Measurements from ENCODE around the gene IFNGR2. TPM values are rescaled to one million over a fixed set of nuclear protein-coding genes. Genes with fewer than 3 reads are reported as not detected.

The IFNGR2 gene
- total and polyA plus RNA-seq, 2 donors (not counting 3 experiments of a cell fraction or from before 2014, with no cell fraction given): 44.2 to 46.1 TPM

DNA sequence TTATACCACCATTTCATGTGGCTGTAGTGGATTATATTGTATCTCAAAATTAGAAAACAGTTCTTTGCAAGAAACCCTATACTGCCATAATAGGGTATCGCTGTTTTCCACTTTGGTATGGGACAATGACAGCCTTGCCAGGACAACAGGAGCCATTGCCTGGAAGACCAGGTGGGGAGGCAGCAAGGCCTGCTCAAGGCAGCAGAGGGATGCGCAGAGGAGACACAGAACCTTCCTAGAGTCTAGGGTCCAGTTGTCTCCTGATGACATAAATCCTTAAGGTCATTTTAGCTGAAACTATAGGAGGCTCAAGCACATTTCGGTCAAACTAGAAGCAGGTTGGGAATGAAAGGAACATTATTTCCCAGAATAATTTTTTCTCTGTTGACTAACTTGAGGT, 27.6 kb downstream of the IFNGR2 start:
- H3K9me3 ChIP-seq (replicated peaks; ENCODE audit: control insufficient read depth, insufficient read depth, low read length): no peaks in the 10 kb centered on the region
- no peaks in the 10 kb centered on the region for H4K20me1 ChIP-seq (replicated peaks; ENCODE audit: control insufficient read depth, extremely low read depth, insufficient read depth, low read length)
- peaks cover 24% of the 10 kb centered on the region for H3K4me1 ChIP-seq (ENCODE audit: control insufficient read depth, extremely low read depth, insufficient read depth, low read length)
- H3K27me3 ChIP-seq (ENCODE audit: control insufficient read depth in 2 of 2, insufficient read depth in 2 of 2, low read length in 2 of 2): no peaks in the 10 kb centered on the region
- dilution Hi-C loops (cut with MboI; ENCODE audit: extremely low pct_ligation_motif_present, low sequenced_read_pairs): no loop called here
- H3K4me2 ChIP-seq (ENCODE audit: insufficient read depth, low read length): no peak overlapping the region
- DNase-seq (ENCODE audit: low read depth, low spot score) (no peak), FAIRE-seq (no peak)
- BruUV-seq (replicated peaks): no TSS peak
- ChIA-PET POLR2A (no interaction called here), CTCF (interaction anchor here (1.0 to 1.1 kb wide), 2 partner anchors 14 to 69 kb away, joined by 3 read pairs; no protein-coding TSS in a partner anchor)
- H2AFZ ChIP-seq (ENCODE audit: low read depth, low read length): no peak overlapping the region
- no peaks in the 10 kb centered on the region for H3K9me1 ChIP-seq (replicated peaks; ENCODE audit: control insufficient read depth, extremely low read depth, insufficient read depth, low read length)
- no peak overlapping the region for H3K4me3 ChIP-seq (replicated peaks in 1 of 3; ENCODE audit: insufficient read depth in 1 of 3, low read depth in 1 of 3, low read length in 3 of 3)
- H3K36me3 ChIP-seq (ENCODE audit: control insufficient read depth in 2 of 2, extremely low read depth in 1 of 2, insufficient read depth in 2 of 2, low read length in 2 of 2): peaks cover 8 to 36% of the 10 kb centered on the region in 2 experiments
- H3K27ac ChIP-seq (ENCODE audit: insufficient read depth, low read depth, low read length): no peak overlapping the region
- TF ChIP-seq JUN (IDR thresholded peaks at IDR 0.05; ENCODE audit: borderline replicate concordance, insufficient read depth, insufficient read length, low read depth) (no peak), POLR2AphosphoS5 (IDR thresholded peaks at IDR 0.05; ENCODE audit: insufficient read depth, low read depth, low read length) (no peak), POLR2A (IDR thresholded peaks at IDR 0.05; ENCODE audit: low read depth, low read length) (no peak), EZH2 (IDR thresholded peaks at IDR 0.05; ENCODE audit: borderline replicate concordance, low read depth, low read length, severe bottlenecking) (no peak), MAX (IDR thresholded peaks at IDR 0.05; ENCODE audit: insufficient read depth, insufficient read length) (no peak), MYC (IDR thresholded peaks at IDR 0.05; ENCODE audit: low read depth, low read length) (no peak), FOS (IDR thresholded peaks at IDR 0.05; ENCODE audit: borderline replicate concordance, insufficient read depth, low read length) (no peak), GATA2 (IDR thresholded peaks at IDR 0.05; ENCODE audit: insufficient read depth, insufficient read length, low read depth, low read length) (no peak)
- TF ChIP-seq, protein P1, sequence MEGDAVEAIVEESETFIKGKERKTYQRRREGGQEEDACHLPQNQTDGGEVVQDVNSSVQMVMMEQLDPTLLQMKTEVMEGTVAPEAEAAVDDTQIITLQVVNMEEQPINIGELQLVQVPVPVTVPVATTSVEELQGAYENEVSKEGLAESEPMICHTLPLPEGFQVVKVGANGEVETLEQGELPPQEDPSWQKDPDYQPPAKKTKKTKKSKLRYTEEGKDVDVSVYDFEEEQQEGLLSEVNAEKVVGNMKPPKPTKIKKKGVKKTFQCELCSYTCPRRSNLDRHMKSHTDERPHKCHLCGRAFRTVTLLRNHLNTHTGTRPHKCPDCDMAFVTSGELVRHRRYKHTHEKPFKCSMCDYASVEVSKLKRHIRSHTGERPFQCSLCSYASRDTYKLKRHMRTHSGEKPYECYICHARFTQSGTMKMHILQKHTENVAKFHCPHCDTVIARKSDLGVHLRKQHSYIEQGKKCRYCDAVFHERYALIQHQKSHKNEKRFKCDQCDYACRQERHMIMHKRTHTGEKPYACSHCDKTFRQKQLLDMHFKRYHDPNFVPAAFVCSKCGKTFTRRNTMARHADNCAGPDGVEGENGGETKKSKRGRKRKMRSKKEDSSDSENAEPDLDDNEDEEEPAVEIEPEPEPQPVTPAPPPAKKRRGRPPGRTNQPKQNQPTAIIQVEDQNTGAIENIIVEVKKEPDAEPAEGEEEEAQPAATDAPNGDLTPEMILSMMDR (IDR thresholded peaks at IDR 0.05; ENCODE audit: extremely low read depth in 1 of 2, insufficient read depth in 1 of 2, low read depth in 1 of 2, low read length in 2 of 2): no peak
- intact Hi-C loops (cut with micrococcal nuclease): no loop called here
- no peak overlapping the region for H3K9ac ChIP-seq (replicated peaks; ENCODE audit: extremely low read depth, insufficient read depth, low read length)
- no peaks in the 10 kb centered on the region for H3K79me2 ChIP-seq (ENCODE audit: control insufficient read depth, insufficient read depth, low read length)

Measured in endothelial cell of umbilical vein (primary cell).